Measurements from ENCODE around the gene METTL25B. TPM values are rescaled to one million over a fixed set of nuclear protein-coding genes. Genes with fewer than 3 reads are reported as not detected.

The METTL25B gene
- total and polyA plus RNA-seq, 3 experiments from 2014 or later = 4.2 to 29.7 (median 29.6) TPM

DNA sequence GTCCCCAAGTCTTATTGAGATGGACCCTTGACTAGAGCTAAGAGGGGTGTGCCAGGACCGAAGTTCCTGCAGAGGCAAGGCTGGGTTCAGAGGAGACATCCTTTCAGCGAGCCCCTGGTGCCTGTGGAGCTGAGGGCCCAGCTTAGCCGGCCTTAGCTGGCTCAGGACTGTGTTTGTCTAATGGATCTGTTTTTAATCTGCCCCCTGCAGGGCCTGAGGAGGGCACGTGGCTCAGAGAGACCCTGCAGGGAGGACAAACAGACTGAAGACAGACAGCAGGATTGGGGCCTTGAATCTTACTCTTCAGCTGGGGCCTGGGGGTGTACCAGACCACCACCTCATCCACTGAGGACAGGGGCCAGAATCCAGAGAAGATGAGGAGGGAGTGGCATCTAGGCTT, 24.5 kb upstream of the METTL25B start:
- peaks cover 8 to 29% of the 10 kb centered on the region in 2 donors for H3K27me3 Mint-ChIP-seq
- Histone ChIP-seq H3K27me3 (ENCODE audit: insufficient read depth, low read length, poor library complexity, severe bottlenecking) (peaks cover 9% of the 10 kb centered on the region), H3K27ac (ENCODE audit: low read depth, low read length) (no peak overlapping the region), H3K4me3 (ENCODE audit: low read length) (no peak overlapping the region), H3K4me1 (ENCODE audit: insufficient read depth, low read length) (peaks cover 30% of the 10 kb centered on the region), H3K36me3 (ENCODE audit: insufficient read depth, low read length) (no peaks in the 10 kb centered on the region), H3K9me3 (ENCODE audit: low read length) (no peaks in the 10 kb centered on the region)
- CTCF ChIA-PET = interaction anchor here (1.8 to 9.1 kb wide), 3 partner anchors 12 to 24 kb away, joined by 6 to 120 read pairs (median 86); partner anchors contain the start of genes ISG20L2 and METTL25B
- H3K4me3 Mint-ChIP-seq = peak overlapping the region in 6 of 7 donors; percentile 23 to 90 (median 48)
- POLR2A ChIA-PET = interaction anchor here (0.6 kb wide), 1 partner anchor 117 kb away, joined by 3 read pairs; no protein-coding TSS in a partner anchor
- peaks cover 22 to 38% (median 26%) of the 10 kb centered on the region in 3 donors for H3K4me1 Mint-ChIP-seq
- DNase-seq = no peak
- no peak overlapping the region for H3K27ac Mint-ChIP-seq
- peaks cover 0 to 5% (median 0%) of the 10 kb centered on the region in 3 donors for H3K36me3 Mint-ChIP-seq
- no peaks in the 10 kb centered on the region for H3K9me3 Mint-ChIP-seq

DNA sequence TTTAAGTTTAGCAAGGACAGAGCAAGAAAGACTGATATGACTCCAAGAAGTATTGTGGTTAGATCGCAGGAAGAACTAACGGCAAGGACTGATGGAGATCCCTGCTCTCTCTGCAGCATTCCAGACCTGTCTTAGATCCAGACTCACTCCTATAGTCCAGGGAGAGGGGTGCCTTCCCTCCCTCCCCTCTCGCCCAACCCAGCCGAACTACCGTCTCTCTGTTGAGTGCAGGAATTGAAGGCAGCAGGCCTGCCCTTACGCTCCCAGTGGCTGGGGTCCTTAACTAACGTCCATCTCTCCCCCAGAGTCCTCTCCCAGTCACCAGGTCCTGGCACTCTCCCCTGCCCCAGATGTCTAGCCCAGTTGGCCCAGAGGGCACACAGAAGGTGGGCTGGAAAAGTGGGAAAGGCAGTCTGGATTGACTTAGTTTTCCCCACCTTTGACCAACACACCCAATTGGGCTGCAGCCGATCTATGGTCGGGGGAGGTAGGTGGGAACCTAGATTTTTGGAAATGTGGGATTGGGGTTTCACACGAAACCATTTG, 24.0 kb upstream of the METTL25B start:
- H3K36me3 ChIP-seq (ENCODE audit: insufficient read depth, low read length) = no peaks in the 10 kb centered on the region

DNA sequence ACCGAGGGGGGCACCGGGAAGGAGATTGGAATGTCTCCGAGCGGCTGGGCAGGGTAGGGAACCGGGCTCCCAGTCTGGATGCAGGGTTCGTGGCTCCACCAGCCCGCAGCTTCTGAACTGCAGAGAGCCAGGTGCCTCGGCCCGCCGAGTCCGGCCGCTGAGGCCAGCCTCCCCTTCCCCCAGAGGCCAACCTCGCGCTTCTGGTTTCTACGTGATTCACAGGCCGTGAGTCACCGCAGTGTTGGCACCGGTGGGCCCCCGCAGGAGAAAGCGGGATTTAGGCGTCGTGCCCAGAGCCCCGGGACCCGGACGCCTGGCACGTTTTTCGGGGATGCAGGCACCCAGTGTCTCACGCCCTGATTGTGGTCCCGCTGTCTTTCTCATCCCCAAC, 23.3 kb upstream of the METTL25B start:
- H3K9me3 ChIP-seq (ENCODE audit: low read length) = no peaks in the 10 kb centered on the region
- Mint-ChIP-seq H3K27me3 (peaks cover 5 to 19% of the 10 kb centered on the region in 2 donors), H3K36me3 (peaks cover 0 to under 1% (median 0%) of the 10 kb centered on the region in 3 donors), H3K9me3 (no peaks in the 10 kb centered on the region), H3K4me1 (peaks cover 22 to 38% (median 26%) of the 10 kb centered on the region in 3 donors), H3K27ac (peak overlapping the region in 2 of 8 donors; percentile 47 to 66), H3K4me3 (peak overlapping the region; percentile 86 to 95 (median 88))
- H3K36me3 ChIP-seq (ENCODE audit: insufficient read depth, low read length) = no peaks in the 10 kb centered on the region
- peak overlapping the region; percentile 92 for H3K4me3 ChIP-seq (ENCODE audit: low read length)
- DNase-seq = peak in 1 of 5 donors; percentile 13
- ChIA-PET CTCF (interaction anchor here (1.8 to 9.1 kb wide), 6 partner anchors 10 to 47 kb away, joined by 6 to 120 read pairs (median 14); partner anchors contain the start of genes ISG20L2, METTL25B and NES), POLR2A (interaction anchor here (1.5 kb wide), 1 partner anchor 47 kb away, joined by 4 read pairs; the partner anchor contains the start of gene HDGF)
- H3K27me3 ChIP-seq (ENCODE audit: insufficient read depth, low read length, poor library complexity, severe bottlenecking) = peaks cover 9% of the 10 kb centered on the region
- H3K27ac ChIP-seq (ENCODE audit: low read depth, low read length) = no peak overlapping the region
- peaks cover 30% of the 10 kb centered on the region for H3K4me1 ChIP-seq (ENCODE audit: insufficient read depth, low read length)

More for the DNA sequence above, 24.0 kb upstream of the METTL25B start:
- Mint-ChIP-seq H3K27ac (no peak overlapping the region), H3K9me3 (no peaks in the 10 kb centered on the region), H3K27me3 (peaks cover 7 to 24% of the 10 kb centered on the region in 2 donors), H3K36me3 (peaks cover 0 to 5% (median 0%) of the 10 kb centered on the region in 3 donors), H3K4me3 (peak overlapping the region; percentile 43 to 90 (median 54)), H3K4me1 (peaks cover 22 to 38% (median 26%) of the 10 kb centered on the region in 3 donors)
- H3K4me1 ChIP-seq (ENCODE audit: insufficient read depth, low read length) = peaks cover 30% of the 10 kb centered on the region
- no peak overlapping the region for H3K4me3 ChIP-seq (ENCODE audit: low read length)
- POLR2A ChIA-PET = no interaction called here
- CTCF ChIA-PET = interaction anchor here (1.8 to 9.1 kb wide), 3 partner anchors 11 to 23 kb away, joined by 6 to 120 read pairs (median 86); partner anchors contain the start of genes ISG20L2 and METTL25B
- no peak for DNase-seq
- no peak overlapping the region for H3K27ac ChIP-seq (ENCODE audit: low read depth, low read length)
- H3K27me3 ChIP-seq (ENCODE audit: insufficient read depth, low read length, poor library complexity, severe bottlenecking) = peaks cover 9% of the 10 kb centered on the region
- no peaks in the 10 kb centered on the region for H3K9me3 ChIP-seq (ENCODE audit: low read length)

DNA sequence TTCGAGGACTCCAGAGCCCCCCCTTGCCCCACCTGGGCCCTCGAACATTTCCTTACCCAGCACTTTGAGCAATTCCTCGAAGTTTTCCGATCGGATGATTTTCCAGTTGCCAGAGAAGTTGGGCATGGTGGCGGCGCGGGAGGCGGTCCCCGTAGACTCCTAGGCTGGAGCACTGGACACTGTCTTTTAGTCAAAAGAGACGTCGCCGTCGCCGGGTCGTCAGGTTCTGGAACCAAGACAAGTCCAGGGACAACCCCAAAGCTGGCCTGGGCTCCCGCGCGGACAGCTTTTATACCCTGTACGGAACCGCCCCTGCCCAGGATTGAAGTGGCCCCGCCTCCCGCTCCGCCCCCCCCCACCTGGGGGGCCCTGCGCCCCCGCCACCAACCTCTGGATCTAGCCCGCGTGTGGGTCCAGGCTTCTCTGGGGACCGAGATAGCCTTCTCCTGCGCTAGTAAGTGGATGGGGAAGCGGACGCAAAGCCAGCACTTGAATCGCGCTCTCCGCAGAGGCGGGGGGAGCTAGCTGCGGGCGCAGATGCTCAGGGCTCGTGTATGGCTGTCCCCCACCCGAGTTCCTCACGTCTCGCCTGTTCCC, 22.9 kb upstream of the METTL25B start, which contains the start of gene CRABP2:
Gene CRABP2 (minus strand): TSS at position 263 of the 597 bp plus-strand sequence. CDS start 137 bp downstream, at position 126.
- Histone ChIP-seq H3K27me3 (ENCODE audit: insufficient read depth, low read length, poor library complexity, severe bottlenecking) (peaks cover 9% of the 10 kb centered on the region), H3K4me1 (ENCODE audit: insufficient read depth, low read length) (peaks cover 30% of the 10 kb centered on the region), H3K27ac (ENCODE audit: low read depth, low read length) (peak within 1 kb of the TSS; percentile 43), H3K4me3 (ENCODE audit: low read length) (peak within 1 kb of the TSS; percentile 92), H3K36me3 (ENCODE audit: insufficient read depth, low read length) (no peaks in the 10 kb centered on the region), H3K9me3 (ENCODE audit: low read length) (no peaks in the 10 kb centered on the region)
- DNase-seq = peak in 2 of 5 donors; percentile 14 to 15
- Mint-ChIP-seq H3K36me3 (no peaks in the 10 kb centered on the region), H3K9me3 (no peaks in the 10 kb centered on the region), H3K27me3 (peaks cover 5 to 18% of the 10 kb centered on the region in 2 donors), H3K4me3 (peak within 1 kb of the TSS; percentile 86 to 95 (median 88)), H3K27ac (peak within 1 kb of the TSS; percentile 54 to 96 (median 84)), H3K4me1 (peaks cover 22 to 38% (median 26%) of the 10 kb centered on the region in 3 donors)
- ChIA-PET CTCF (interaction anchor here (0.7 to 9.1 kb wide), 12 partner anchors 10 to 155 kb away, joined by 3 to 120 read pairs (median 6); partner anchors contain the start of genes ISG20L2, METTL25B, NES and NTRK1), POLR2A (interaction anchor here (1.2 to 1.5 kb wide), 3 partner anchors 21 to 46 kb away, joined by 4 read pairs; partner anchors contain the start of genes HDGF, ISG20L2 and METTL25B)

DNA sequence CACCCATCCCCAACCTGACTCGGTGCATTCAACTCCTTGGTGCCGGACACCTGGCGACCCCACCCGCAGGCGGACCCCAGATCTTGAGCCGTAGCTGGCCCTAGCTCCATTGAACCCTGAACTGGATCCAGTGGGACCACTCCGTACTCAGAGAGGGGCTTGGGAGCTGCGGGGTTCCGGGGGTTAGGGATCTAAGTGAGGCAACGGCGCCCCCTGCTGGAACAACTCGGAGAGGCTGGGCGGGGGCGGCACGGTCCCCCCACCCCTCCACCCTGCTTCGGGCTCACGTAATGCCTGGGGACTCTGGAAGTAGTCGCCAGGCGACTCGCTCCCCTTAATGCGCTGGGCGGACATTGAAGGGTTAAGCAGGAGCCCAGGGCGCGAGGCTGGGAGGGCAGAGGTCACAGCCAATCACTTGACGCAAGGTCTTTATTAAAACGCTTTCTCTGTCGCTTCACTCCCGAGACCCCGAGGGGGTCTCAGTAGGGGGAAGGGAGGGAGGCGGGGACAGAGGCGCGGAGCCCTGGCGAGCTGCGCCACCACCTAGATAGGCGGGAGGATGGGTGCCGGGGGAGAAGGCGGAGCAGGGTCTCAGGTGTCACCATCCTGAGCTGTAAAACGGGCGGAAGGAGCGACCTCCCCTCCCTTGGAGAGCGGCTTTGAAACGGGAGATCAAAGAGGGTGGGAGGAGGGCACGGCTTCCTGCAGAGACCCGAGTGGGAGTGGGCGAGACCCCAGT, 22.2 kb upstream of the METTL25B start:
- peaks cover 22 to 38% (median 26%) of the 10 kb centered on the region in 3 donors for H3K4me1 Mint-ChIP-seq
- H3K27ac ChIP-seq (ENCODE audit: low read depth, low read length) = peak overlapping the region; percentile 43

DNA sequence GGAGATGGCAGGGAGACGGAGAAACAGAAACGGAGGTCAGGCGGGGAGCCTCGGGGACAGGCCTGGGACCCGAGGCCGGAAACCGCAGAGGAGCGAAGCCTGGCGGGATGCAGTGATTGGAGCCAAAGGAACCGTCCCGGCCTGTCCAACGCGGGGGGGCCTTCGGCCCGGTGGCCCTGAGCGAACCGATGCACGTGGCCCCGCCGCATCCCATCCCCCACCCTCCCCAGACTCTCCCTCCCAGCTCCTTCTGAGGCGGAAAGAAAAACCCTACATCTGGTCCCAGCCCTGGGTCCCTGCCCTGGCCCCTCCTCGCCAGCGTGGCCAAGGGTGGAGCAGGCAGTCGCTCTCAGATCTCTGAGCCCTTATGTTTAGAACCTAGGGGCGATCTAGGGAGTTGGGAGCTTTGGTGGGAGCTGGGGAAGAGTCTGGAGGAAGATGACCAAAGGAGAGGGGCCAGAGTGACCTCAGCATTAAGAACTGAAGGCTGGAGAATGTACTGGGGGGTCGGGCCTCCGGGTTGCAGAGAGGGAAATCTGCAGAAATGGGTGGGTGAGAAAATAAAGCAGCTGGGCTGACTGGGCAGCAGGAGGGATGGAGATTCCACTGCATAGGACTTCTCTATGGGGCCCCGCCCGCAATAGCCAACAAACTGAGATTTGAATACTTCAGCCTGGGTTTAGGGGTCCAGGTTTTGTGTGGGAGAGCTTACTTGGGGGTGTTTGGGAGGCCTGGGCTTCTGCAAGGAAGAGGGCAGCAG, 21.4 kb upstream of the METTL25B start:
- ChIA-PET CTCF (interaction anchor here (0.6 to 9.1 kb wide), 17 partner anchors 9 to 199 kb away, joined by 3 to 120 read pairs (median 4); partner anchors contain the start of genes ISG20L2, METTL25B, NES and NTRK1), POLR2A (interaction anchor here (1.4 kb wide), 1 partner anchor 22 kb away, joined by 4 read pairs; the partner anchor contains the start of genes ISG20L2 and METTL25B)
- peak overlapping the region; percentile 92 for H3K4me3 ChIP-seq (ENCODE audit: low read length)
- peaks cover 9% of the 10 kb centered on the region for H3K27me3 ChIP-seq (ENCODE audit: insufficient read depth, low read length, poor library complexity, severe bottlenecking)
- H3K36me3 Mint-ChIP-seq = no peaks in the 10 kb centered on the region
- no peaks in the 10 kb centered on the region for H3K9me3 Mint-ChIP-seq
- H3K36me3 ChIP-seq (ENCODE audit: insufficient read depth, low read length) = no peaks in the 10 kb centered on the region
- H3K4me3 Mint-ChIP-seq = peak overlapping the region; percentile 86 to 95 (median 88)
- H3K27ac Mint-ChIP-seq = peak overlapping the region; percentile 61 to 89 (median 82)
- H3K27me3 Mint-ChIP-seq = peaks cover 5 to 9% of the 10 kb centered on the region in 2 donors
- H3K9me3 ChIP-seq (ENCODE audit: low read length) = no peaks in the 10 kb centered on the region
- H3K4me1 ChIP-seq (ENCODE audit: insufficient read depth, low read length) = peaks cover 30% of the 10 kb centered on the region
- peak in 3 of 5 donors; percentile 6 to 50 (median 11) for DNase-seq
- H3K27ac ChIP-seq (ENCODE audit: low read depth, low read length) = no peak overlapping the region
- peaks cover 22 to 38% (median 26%) of the 10 kb centered on the region in 3 donors for H3K4me1 Mint-ChIP-seq

More for the DNA sequence above, 22.2 kb upstream of the METTL25B start:
- Mint-ChIP-seq H3K27ac (peak overlapping the region; percentile 54 to 96 (median 84)), H3K36me3 (no peaks in the 10 kb centered on the region), H3K27me3 (peaks cover 5 to 13% of the 10 kb centered on the region in 2 donors), H3K9me3 (no peaks in the 10 kb centered on the region), H3K4me3 (peak overlapping the region; percentile 86 to 95 (median 88))
- Histone ChIP-seq H3K4me3 (ENCODE audit: low read length) (peak overlapping the region; percentile 92), H3K4me1 (ENCODE audit: insufficient read depth, low read length) (peaks cover 30% of the 10 kb centered on the region), H3K36me3 (ENCODE audit: insufficient read depth, low read length) (no peaks in the 10 kb centered on the region), H3K9me3 (ENCODE audit: low read length) (no peaks in the 10 kb centered on the region), H3K27me3 (ENCODE audit: insufficient read depth, low read length, poor library complexity, severe bottlenecking) (peaks cover 9% of the 10 kb centered on the region)
- DNase-seq = peak; percentile 62 to 79 (median 67)
- ChIA-PET POLR2A (interaction anchor here (1.2 to 1.5 kb wide), 3 partner anchors 20 to 45 kb away, joined by 4 read pairs; partner anchors contain the start of genes HDGF, ISG20L2 and METTL25B), CTCF (interaction anchor here (0.6 to 9.1 kb wide), 16 partner anchors 10 to 198 kb away, joined by 3 to 120 read pairs (median 4); partner anchors contain the start of genes ISG20L2, METTL25B, NES and NTRK1)

All from CD8-positive, alpha-beta memory T cell (primary cell).